Measurements from ENCODE around the gene BEAN1.

BEAN1 gene

DNA sequence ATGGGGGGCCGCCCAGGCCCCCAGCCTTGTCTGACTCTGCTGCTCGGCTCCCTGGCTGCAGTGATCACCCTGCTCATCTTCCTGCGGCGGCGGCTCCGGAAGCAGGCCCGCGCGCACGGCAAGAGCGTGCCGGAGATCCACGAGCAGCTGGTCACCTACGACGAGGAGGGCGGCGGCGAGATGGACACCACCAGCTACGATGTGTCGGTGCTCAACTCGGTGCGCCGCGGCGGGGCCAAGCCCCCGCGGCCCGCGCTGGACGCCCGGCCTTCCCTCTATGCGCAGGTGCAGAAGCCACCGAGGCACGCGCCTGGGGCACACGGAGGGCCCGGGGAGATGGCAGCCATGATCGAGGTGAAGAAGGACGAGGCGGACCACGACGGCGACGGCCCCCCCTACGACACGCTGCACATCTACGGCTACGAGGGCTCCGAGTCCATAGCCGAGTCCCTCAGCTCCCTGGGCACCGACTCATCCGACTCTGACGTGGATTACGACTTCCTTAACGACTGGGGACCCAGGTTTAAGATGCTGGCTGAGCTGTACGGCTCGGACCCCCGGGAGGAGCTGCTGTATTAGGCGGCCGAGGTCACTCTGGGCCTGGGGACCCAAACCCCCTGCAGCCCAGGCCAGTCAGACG, 24.4 kb upstream of the BEAN1 start:
- no peak overlapping the region for H3K4me3 Mint-ChIP-seq
- no peaks in the 10 kb centered on the region for H3K36me3 Mint-ChIP-seq (ENCODE audit: low read depth)
- peaks cover 8% of the 10 kb centered on the region for H3K4me1 Mint-ChIP-seq (ENCODE audit: low read depth)
- intact Hi-C loops (cut with micrococcal nuclease) = loop anchor here (1.0 to 10.0 kb wide), 2 partner anchors 112 to 187 kb away; no protein-coding TSS in a partner anchor
- H3K27ac Mint-ChIP-seq = no peak overlapping the region
- H3K9me3 Mint-ChIP-seq = peaks cover 8% of the 10 kb centered on the region
- peaks cover 23% of the 10 kb centered on the region for H3K27me3 Mint-ChIP-seq

DNA sequence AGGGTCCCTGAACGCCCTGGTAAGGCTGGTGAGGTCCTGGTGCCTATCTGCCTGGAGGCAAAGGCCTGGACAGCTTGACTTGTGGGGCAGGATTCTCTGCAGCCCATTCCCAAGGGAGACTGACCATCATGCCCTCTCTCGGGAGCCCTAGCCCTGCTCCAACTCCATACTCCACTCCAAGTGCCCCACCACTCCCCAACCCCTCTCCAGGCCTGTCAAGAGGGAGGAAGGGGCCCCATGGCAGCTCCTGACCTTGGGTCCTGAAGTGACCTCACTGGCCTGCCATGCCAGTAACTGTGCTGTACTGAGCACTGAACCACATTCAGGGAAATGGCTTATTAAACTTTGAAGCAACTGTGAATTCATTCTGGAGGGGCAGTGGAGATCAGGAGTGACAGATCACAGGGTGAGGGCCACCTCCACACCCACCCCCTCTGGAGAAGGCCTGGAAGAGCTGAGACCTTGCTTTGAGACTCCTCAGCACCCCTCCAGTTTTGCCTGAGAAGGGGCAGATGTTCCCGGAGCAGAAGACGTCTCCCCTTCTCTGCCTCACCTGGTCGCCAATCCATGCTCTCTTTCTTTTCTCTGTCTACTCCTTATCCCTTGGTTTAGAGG, 23.5 kb upstream of the BEAN1 start:
- H3K9me3 Mint-ChIP-seq = peaks cover 8% of the 10 kb centered on the region
- H3K36me3 Mint-ChIP-seq (ENCODE audit: low read depth) = no peaks in the 10 kb centered on the region
- peaks cover 13% of the 10 kb centered on the region for H3K4me1 Mint-ChIP-seq (ENCODE audit: low read depth)
- intact Hi-C loops (cut with micrococcal nuclease) = loop anchor here (1.0 to 10.0 kb wide), 2 partner anchors 111 to 186 kb away; no protein-coding TSS in a partner anchor
- H3K27ac Mint-ChIP-seq = no peak overlapping the region
- H3K27me3 Mint-ChIP-seq = peaks cover 23% of the 10 kb centered on the region
- no peak overlapping the region for H3K4me3 Mint-ChIP-seq

DNA sequence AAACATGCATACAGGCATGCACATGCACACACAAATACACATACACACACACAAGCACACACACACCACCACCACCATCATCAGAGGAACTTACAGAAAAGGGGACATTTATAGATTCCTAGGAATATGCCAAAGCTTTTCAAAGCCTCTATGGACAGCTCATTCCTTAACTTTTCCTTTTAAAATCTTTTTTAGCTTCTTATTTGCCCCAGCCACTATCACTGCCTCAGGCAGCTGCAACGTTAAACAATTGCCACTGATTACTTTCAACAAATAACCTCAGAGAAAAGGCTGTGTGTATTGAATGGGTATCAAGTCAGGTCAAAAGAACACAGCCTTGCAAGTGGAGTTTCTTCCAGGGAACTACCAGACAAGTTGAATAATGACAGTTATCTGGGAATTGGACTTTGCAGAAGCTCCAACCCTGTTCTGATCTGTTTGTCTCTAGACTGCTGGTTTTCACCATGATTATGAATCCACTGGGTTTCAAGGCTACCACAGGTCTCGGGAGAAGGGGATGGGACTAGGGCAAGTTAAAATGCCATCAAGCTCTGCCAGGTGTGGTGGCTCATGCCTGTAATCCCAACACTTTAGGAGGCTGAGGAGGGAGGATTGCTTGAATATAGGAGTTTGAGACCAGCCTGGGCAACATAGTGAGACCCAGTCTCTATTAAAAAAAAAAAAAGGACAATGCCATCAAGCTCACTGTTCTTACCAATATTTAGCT, 21.9 kb upstream of the BEAN1 start:
- peaks cover 21% of the 10 kb centered on the region for H3K27me3 Mint-ChIP-seq
- H3K4me3 Mint-ChIP-seq = no peak overlapping the region
- peaks cover 21% of the 10 kb centered on the region for H3K4me1 Mint-ChIP-seq (ENCODE audit: low read depth)
- intact Hi-C loops (cut with micrococcal nuclease) = loop anchor here (5.0 to 10.0 kb wide), 3 partner anchors 110 to 462 kb away; no protein-coding TSS in a partner anchor
- H3K27ac Mint-ChIP-seq = no peak overlapping the region
- no peaks in the 10 kb centered on the region for H3K36me3 Mint-ChIP-seq (ENCODE audit: low read depth)
- peaks cover 8% of the 10 kb centered on the region for H3K9me3 Mint-ChIP-seq

DNA sequence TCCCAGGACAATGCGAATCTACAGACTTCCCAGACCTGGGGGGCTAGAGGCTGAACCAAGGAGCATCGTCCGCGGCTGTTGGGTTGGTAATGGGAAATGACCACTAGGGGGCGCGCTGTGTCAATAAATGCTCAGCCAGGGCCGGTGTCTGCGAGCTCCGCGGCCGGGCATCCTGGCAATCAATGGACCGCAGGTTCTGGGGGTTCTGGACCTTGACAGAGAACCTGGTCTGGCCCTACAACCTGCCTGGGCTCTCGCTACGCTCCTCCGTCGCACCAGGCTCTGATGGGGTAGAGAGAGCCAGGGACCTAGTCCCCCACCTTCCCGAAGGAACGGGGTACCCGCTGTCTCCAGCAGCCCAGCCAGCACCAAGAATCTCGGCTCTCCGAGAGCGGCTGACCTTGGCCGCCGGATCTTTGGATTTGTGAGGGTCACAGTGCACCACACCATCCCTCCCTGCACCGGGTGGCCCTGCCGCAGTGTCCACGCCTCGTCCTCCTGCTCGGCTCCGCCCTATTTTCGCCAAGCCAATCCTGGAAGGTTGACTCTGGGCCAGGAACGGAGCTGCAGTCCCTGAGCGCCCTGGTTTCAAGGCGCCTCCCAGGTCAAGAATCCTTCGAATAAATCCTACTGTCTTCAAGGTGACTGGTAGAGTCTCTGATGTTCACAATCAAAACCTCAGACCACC, 20.4 kb upstream of the BEAN1 start:
- Mint-ChIP-seq H3K4me3 (peak overlapping the region; percentile 72), H3K9me3 (peaks cover 8% of the 10 kb centered on the region), H3K4me1 (ENCODE audit: low read depth) (peaks cover 21% of the 10 kb centered on the region), H3K27me3 (peaks cover 21% of the 10 kb centered on the region), H3K27ac (no peak overlapping the region), H3K36me3 (ENCODE audit: low read depth) (no peaks in the 10 kb centered on the region)
- intact Hi-C loops (cut with micrococcal nuclease) = loop anchor here (1.0 to 10.0 kb wide), 4 partner anchors 77 to 461 kb away; no protein-coding TSS in a partner anchor

DNA sequence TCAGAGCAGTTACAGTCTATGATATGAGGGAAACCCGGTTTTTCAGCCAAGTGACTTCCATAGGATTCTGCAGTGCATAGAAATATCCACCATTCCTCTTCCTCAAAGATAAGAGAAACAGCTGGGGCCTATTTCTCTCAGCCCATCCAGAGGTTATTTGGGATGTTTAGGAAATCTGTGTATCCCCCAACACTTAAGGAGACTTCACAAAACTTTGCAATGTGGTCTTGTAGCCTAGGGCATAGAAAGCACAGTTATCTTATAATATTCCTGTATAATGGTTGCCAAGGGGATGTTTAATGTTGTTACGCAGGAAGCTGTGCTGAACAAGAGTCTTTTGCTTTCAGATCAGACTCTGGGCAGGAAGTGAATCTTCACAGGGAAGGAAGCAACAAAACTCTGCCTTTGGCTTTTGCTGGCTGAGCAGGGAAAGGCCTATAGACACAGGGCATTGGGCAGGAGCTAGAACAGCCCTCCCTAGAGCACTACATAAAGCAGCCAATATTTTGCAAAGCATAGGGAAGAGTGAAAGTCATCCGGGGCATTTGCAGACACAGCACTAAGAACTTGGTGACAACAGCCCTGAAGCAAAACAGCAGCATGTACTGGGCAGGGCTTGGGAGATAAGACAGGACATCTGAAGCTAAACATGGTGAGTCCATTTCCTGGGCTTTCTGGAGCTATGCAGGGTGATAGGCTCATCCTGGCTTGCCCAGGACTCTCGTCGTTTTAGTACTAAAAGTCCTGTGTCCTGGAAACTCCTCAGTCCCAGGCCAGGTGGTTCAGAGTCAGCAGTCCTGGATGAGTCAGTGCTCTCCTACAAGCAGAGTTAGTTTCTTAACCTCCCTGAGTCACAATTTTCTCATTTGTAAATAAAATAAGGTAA, 18.7 kb upstream of the BEAN1 start:
- Mint-ChIP-seq H3K27me3 (peaks cover 25% of the 10 kb centered on the region), H3K4me3 (peak overlapping the region; percentile 56), H3K36me3 (ENCODE audit: low read depth) (no peaks in the 10 kb centered on the region), H3K4me1 (ENCODE audit: low read depth) (peaks cover 21% of the 10 kb centered on the region), H3K27ac (peak overlapping the region; percentile 83), H3K9me3 (peaks cover 17% of the 10 kb centered on the region)
- intact Hi-C loops (cut with micrococcal nuclease) = loop anchor here (5.0 to 10.0 kb wide), 3 partner anchors 106 to 459 kb away; no protein-coding TSS in a partner anchor

DNA sequence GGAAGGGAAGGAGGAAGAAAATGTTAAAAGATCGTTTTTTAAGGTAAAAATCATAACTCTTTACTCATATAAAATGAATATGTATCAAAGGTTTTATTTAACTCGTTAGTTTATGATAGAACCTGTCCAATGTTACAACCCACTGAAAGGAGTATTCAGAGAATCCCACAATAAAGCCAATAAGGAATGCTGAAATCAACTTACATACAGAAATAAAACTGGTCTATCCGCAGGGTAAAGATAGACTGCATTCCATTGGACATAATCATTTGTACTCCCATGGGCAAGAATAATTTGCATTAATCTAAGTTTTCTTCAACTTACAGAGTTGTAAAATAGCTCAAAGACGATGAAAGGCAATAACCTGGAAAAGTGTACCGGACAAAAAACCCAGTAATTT, 17.9 kb upstream of the BEAN1 start:
- Mint-ChIP-seq H3K27me3 (peaks cover 24% of the 10 kb centered on the region), H3K9me3 (peaks cover 17% of the 10 kb centered on the region), H3K36me3 (ENCODE audit: low read depth) (no peaks in the 10 kb centered on the region), H3K4me3 (no peak overlapping the region), H3K27ac (peak overlapping the region; percentile 83), H3K4me1 (ENCODE audit: low read depth) (peaks cover 21% of the 10 kb centered on the region)
- intact Hi-C loops (cut with micrococcal nuclease) = loop anchor here (5.0 to 10.0 kb wide), 3 partner anchors 106 to 458 kb away; no protein-coding TSS in a partner anchor

DNA sequence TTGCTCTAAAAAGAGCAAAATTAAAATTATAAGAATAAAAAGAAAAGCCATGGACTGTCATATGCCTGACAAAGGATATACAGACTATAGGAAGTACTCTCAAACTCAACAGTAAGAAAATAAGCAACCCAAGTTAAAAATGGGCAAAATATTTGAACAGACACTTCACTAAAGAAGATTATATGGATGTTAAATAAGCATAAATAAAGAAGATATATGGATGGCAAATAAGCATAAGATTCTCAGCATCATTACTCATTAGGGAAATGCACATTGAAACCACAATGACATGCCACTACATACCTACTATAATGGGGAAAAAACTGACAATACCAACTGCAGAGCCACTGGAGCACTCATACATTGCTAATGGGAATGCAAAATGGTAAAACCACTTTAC, 14.9 kb upstream of the BEAN1 start:
- no peak overlapping the region for H3K4me3 Mint-ChIP-seq
- no peaks in the 10 kb centered on the region for H3K36me3 Mint-ChIP-seq (ENCODE audit: low read depth)
- H3K27ac Mint-ChIP-seq = no peak overlapping the region
- H3K4me1 Mint-ChIP-seq (ENCODE audit: low read depth) = peaks cover 27% of the 10 kb centered on the region
- peaks cover 5% of the 10 kb centered on the region for H3K27me3 Mint-ChIP-seq
- intact Hi-C loops (cut with micrococcal nuclease) = no loop called here
- H3K9me3 Mint-ChIP-seq = peaks cover 17% of the 10 kb centered on the region

DNA sequence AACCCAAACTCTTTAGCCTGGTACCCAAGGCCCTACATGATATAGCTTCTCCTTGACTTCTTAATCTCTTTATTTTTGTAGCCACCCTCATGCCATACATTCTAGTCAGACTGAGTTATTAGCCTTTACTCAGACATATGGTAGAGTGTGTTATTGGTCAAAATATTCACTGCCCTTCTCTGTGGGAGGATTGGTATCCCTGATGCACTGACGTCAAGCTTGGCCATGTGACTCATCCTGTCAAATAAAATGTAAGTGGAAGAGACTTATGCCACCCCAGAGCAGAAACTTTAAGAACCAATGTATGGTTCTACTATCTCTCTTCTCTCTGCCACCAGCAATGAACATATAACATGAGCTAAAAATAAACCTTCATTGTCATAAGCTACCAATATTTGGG, 12.2 kb upstream of the BEAN1 start:
- no peak overlapping the region for H3K4me3 Mint-ChIP-seq
- H3K4me1 Mint-ChIP-seq (ENCODE audit: low read depth) = peaks cover 33% of the 10 kb centered on the region
- peaks cover 14% of the 10 kb centered on the region for H3K27me3 Mint-ChIP-seq
- H3K36me3 Mint-ChIP-seq (ENCODE audit: low read depth) = no peaks in the 10 kb centered on the region
- no peak overlapping the region for H3K27ac Mint-ChIP-seq
- intact Hi-C loops (cut with micrococcal nuclease) = no loop called here
- H3K9me3 Mint-ChIP-seq = peaks cover 21% of the 10 kb centered on the region

DNA sequence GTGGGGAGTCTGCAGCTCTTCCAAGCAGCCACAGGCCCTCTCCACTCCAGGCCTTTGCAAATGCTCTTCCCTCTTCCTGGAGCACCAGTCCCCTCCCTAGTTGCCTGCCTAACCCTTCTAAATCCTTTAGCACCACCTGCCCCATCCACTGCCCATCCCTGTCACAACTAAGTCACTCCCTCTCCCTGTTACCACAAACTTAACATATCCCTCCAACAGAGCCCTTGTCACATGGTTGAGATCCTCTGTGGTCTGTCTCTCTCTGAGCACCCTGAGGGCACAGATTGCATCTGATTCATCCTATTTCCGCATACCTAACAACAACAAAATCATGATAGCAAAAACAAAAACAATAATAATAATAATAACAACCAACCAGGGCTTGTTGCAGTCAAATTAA, 11.0 kb upstream of the BEAN1 start:
- intact Hi-C loops (cut with micrococcal nuclease) = no loop called here
- Mint-ChIP-seq H3K27ac (peak overlapping the region; percentile 49), H3K27me3 (peaks cover 18% of the 10 kb centered on the region), H3K4me1 (ENCODE audit: low read depth) (peaks cover 32% of the 10 kb centered on the region), H3K36me3 (ENCODE audit: low read depth) (no peaks in the 10 kb centered on the region), H3K9me3 (peaks cover 21% of the 10 kb centered on the region), H3K4me3 (no peak overlapping the region)

DNA sequence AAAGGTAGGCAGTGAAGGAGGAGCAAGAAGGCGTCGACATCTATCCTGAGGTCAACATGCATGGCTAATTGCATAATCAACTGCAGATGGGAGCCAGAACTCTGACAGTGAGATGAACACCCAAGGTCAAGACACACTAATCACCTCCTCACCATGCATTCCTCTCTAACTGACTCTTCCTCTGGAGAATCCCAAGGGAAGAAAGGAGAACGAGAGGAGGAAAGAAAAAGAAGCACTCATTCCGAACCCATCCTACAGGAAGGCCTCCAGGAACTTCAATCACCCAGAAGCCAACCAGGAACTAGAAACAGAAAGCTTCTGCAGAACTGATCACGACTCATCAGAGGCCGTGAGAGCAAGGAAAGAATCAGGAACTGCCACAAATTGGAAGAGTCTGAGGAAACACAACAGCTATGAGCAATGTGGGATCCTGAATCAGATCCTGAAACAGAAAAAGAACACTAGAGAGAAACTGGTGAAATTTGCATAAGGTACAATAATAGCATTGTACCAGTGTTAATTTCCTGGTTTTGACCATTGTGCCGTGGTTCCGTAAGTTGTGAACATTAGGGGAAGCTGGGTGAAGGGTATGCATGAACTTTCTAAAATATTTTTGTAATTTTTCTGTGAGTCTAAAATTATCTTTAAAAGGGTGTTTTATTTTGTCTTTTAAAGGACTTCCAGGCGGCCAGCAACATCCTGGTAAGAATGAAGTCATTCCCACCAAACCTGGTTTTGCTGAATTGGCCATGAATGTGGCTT, 10.0 kb upstream of the BEAN1 start:
- Mint-ChIP-seq H3K4me1 (ENCODE audit: low read depth) (peaks cover 34% of the 10 kb centered on the region), H3K9me3 (peaks cover 20% of the 10 kb centered on the region), H3K36me3 (ENCODE audit: low read depth) (no peaks in the 10 kb centered on the region), H3K27ac (peak overlapping the region; percentile 49), H3K27me3 (peaks cover 26% of the 10 kb centered on the region), H3K4me3 (no peak overlapping the region)
- intact Hi-C loops (cut with micrococcal nuclease) = no loop called here

DNA sequence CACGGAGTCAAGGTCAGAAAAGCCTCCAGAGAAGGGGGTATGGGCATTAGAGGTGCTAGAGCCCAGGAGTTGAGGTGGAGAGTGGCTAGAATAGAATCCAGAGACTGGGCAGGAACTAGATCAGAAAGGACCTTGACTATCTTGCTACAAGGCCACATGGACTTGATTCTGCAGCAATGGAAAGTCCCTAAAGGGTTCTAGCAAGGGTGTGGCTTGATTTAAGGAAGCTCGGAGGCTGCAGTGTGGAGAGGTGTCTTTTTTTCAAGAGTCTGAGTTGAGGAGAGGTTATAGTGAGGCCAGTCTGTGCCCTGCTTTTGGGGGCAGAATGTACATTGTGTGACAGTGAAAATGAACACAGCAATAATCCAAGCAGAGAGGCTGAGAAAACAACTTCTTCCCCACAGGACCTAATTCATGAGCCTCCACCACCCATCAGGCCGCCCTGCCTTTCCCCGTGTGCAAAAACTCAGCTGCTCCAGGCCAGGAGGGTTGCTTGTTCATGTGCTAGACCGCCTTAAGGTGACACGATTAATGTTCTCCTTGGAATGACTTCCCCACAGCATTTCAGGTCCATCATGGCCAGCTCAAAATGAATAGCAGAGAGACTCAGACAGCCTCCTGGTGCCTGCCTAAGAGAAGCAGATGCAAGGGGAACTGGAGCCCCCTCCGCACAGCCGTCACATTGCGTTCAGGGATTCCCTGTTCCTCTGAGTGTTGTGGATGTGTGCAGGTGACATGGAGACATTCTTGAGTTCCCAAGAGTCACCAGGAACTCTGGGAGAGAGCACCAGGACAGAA, 8.7 kb upstream of the BEAN1 start:
- H3K36me3 Mint-ChIP-seq (ENCODE audit: low read depth) = no peaks in the 10 kb centered on the region
- H3K27me3 Mint-ChIP-seq = peaks cover 35% of the 10 kb centered on the region
- H3K4me1 Mint-ChIP-seq (ENCODE audit: low read depth) = peaks cover 43% of the 10 kb centered on the region
- H3K4me3 Mint-ChIP-seq = no peak overlapping the region
- peak overlapping the region; percentile 49 for H3K27ac Mint-ChIP-seq
- peaks cover 11% of the 10 kb centered on the region for H3K9me3 Mint-ChIP-seq
- intact Hi-C loops (cut with micrococcal nuclease) = no loop called here

DNA sequence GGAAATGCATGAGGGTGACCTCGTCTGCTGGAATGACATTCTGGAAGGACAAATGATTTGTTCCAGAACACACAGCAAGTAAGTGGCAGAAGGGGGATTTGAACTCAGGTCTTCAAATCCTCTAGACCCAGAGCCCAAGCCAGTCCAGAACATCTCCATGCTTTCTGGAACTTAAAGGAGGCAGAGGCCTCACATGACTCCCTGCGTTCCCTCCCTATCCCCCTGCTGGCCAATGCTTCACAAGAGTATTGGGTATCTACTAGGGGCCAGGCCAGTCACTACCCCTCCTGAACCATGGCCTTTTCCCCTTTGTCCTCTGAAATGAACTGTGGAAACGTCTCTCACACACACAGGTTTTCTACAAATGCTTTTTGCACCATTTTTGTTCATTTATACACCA, 7.6 kb upstream of the BEAN1 start:
- Mint-ChIP-seq H3K36me3 (ENCODE audit: low read depth) (no peaks in the 10 kb centered on the region), H3K4me1 (ENCODE audit: low read depth) (peaks cover 43% of the 10 kb centered on the region), H3K4me3 (no peak overlapping the region), H3K27me3 (peaks cover 44% of the 10 kb centered on the region), H3K27ac (no peak overlapping the region), H3K9me3 (peaks cover 11% of the 10 kb centered on the region)
- intact Hi-C loops (cut with micrococcal nuclease) = no loop called here

All from dendritic cell treated with granulocyte-macrophage colony-stimulating factor and Interleukin-4, amounts not matched to agents 40 ng/mL and 50 ng/mL, for 4 days (primary cell).